GM21825 (cell line): ENCODE results near the gene SSR3.
"Not testable (repeated sequence)": the region's sequence is repeated elsewhere in the genome, so short reads cannot be mapped to it uniquely, and the experiment has no call there.

Source experiments
- ATAC-seq: cut with Tn5 transposase; IDR thresholded peaks from one replicate; pipeline ENCODE4 v1.9.1; 2021; ENCODE audit warnings: mild to moderate bottlenecking, moderate library complexity; ENCODE audit not compliant: unreplicated experiment

Gene SSR3

GRCh38 chr3:156554842-156555687, at the start of gene SSR3:
Gene SSR3 (minus strand): TSS chr3:156555117. CDS start chr3:156555089, 28 bp downstream.
- ATAC-seq, result peak; percentile 99

GRCh38 chr3:156604064-156604641, 49.2 kb upstream of the SSR3 start:
- no peak for ATAC-seq

- ATAC-seq, result no peak
These were observed 48.6 kb upstream of the SSR3 start for GRCh38 chr3:156603379-156604017.

- ATAC-seq, result peak; percentile 44
These were observed 47.5 kb upstream of the SSR3 start for GRCh38 chr3:156602424-156602823.

- ATAC-seq, result no peak
These were observed 46.6 kb upstream of the SSR3 start for GRCh38 chr3:156601497-156601896.

- ATAC-seq, result no peak
These were observed 45.9 kb upstream of the SSR3 start for GRCh38 chr3:156600834-156601233.

GRCh38 chr3:156599089-156599874, 44.4 kb upstream of the SSR3 start:
- ATAC-seq, result no peak

GRCh38 chr3:156598413-156598812, 43.5 kb upstream of the SSR3 start:
- ATAC-seq, result no peak

- no peak for ATAC-seq
These were observed 39.3 kb upstream of the SSR3 start for GRCh38 chr3:156594219-156594683.

- no peak for ATAC-seq
These were observed 38.9 kb upstream of the SSR3 start for GRCh38 chr3:156593814-156594213.

- not testable (repeated sequence) for ATAC-seq
These were observed 34.9 kb upstream of the SSR3 start for GRCh38 chr3:156589806-156590205.

- ATAC-seq, result no peak
These were observed 32.8 kb upstream of the SSR3 start for GRCh38 chr3:156587760-156588069.

GRCh38 chr3:156586905-156587759, 32.2 kb upstream of the SSR3 start:
- no peak for ATAC-seq

- no peak for ATAC-seq
These were observed 28.6 kb upstream of the SSR3 start for GRCh38 chr3:156583469-156583868.

GRCh38 chr3:156582532-156583183, 27.7 kb upstream of the SSR3 start:
- peak; percentile 74 for ATAC-seq

- no peak for ATAC-seq
These were observed 27.0 kb upstream of the SSR3 start for GRCh38 chr3:156581954-156582353.

GRCh38 chr3:156581033-156581432, 26.1 kb upstream of the SSR3 start:
- no peak for ATAC-seq

- no peak for ATAC-seq
These were observed 24.5 kb upstream of the SSR3 start for GRCh38 chr3:156579427-156579851.

GRCh38 chr3:156577736-156578135, 22.8 kb upstream of the SSR3 start:
- ATAC-seq, result no peak
